CD4-positive, alpha-beta T cell (primary cell): ENCODE data around the gene WDCP. TPM values are rescaled to one million over a fixed set of nuclear protein-coding genes. Genes with fewer than 3 reads are reported as not detected.

ENCODE experiments used
- ATAC-seq: fragments of 200-7000 bp; cut with Tn5 transposase; one replicate; pipeline ENCODE4 v1.10.0; 2022; ENCODE audit warnings: mild to moderate bottlenecking; ENCODE audit not compliant: poor library complexity
- CTCF ChIA-PET: fragments of 350-600 bp; sonication (Branson Sonifier 250); formaldehyde crosslinking; loops from one replicate; lab custom pipeline; 2021; ENCODE audit warnings: antibody characterized with exemption, inconsistent platforms; lab: Charles Lee
- POLR2A ChIA-PET: fragments of 350-600 bp; sonication (Branson Sonifier 250); formaldehyde crosslinking; loops from one replicate; lab custom pipeline; 2021; ENCODE audit warnings: antibody characterized with exemption, inconsistent platforms; lab: Charles Lee
- DNase-seq, 14 experiments: peaks; one replicate each; pipeline ENCODE4 v3.0.0-alpha.2; 2013 to 2020; ENCODE audit warnings: mixed read lengths in 2 of 14
- H3K27ac ChIP-seq, 2 donors: one replicate each; pipeline versions ENCODE4 v1.5.1 to v1.7.0; 2013; ENCODE audit warnings: low read length in 2 of 2, low read depth in 1 of 2, mild to moderate bottlenecking in 1 of 2
- H3K27me3 ChIP-seq, 2 experiments: 1 replicate in 1 of 2; 2 replicates in 1 of 2; pipeline versions ENCODE4 v1.6.1 to v1.7.0; 2013; ENCODE audit warnings: low read length in 2 of 2, control low read depth in 1 of 2, mild to moderate bottlenecking in 1 of 2, moderate library complexity in 1 of 2; ENCODE audit not compliant: insufficient read depth in 2 of 2, control insufficient read depth in 1 of 2
- H3K36me3 ChIP-seq: one replicate; pipeline ENCODE4 v1.6.1; 2013; ENCODE audit warnings: low read length, control low read depth; ENCODE audit not compliant: insufficient read depth
- H3K4me1 ChIP-seq: one replicate; pipeline ENCODE4 v1.6.1; 2013; ENCODE audit warnings: low read length, control low read depth; ENCODE audit not compliant: insufficient read depth
- H3K4me3 ChIP-seq: one replicate; pipeline ENCODE4 v1.5.1; 2013; ENCODE audit warnings: mild to moderate bottlenecking, low read length, moderate library complexity
- H3K9me3 ChIP-seq, 2 experiments: 1 replicate in 1 of 2; 2 replicates in 1 of 2; pipeline versions ENCODE4 v1.6.1 to v1.7.0; 2013; ENCODE audit warnings: low read length in 2 of 2, mild to moderate bottlenecking in 2 of 2, control low read depth in 1 of 2, moderate library complexity in 1 of 2; ENCODE audit not compliant: control insufficient read depth in 1 of 2, insufficient read depth in 1 of 2
- H3K27ac Mint-ChIP-seq: one replicate; pipeline ENCODE4 v1.8.0; 2020; ENCODE audit warnings: mixed read lengths
- H3K27me3 Mint-ChIP-seq: one replicate; pipeline ENCODE4 v1.8.0; 2021; ENCODE audit warnings: mixed read lengths
- H3K36me3 Mint-ChIP-seq: one replicate; pipeline ENCODE4 v1.8.0; 2021; ENCODE audit warnings: low read depth, mixed read lengths
- H3K4me1 Mint-ChIP-seq: one replicate; pipeline ENCODE4 v1.8.0; 2021; ENCODE audit warnings: low read depth, mixed read lengths
- H3K4me3 Mint-ChIP-seq: one replicate; pipeline ENCODE4 v1.8.0; 2020; ENCODE audit warnings: mild to moderate bottlenecking, mixed read lengths
- H3K9me3 Mint-ChIP-seq: one replicate; pipeline ENCODE4 v1.8.0; 2020; ENCODE audit warnings: mixed read lengths
- CTCF ChIP-seq: fragments of 200-600 bp; IDR thresholded peaks from one replicate; pipeline ENCODE4 v1.8.0; 2022; ENCODE audit warnings: antibody characterized with exemption, mild to moderate bottlenecking
- intact Hi-C, 2 experiments: fragments of 100-400 bp; cut with DNase I in 1 of 2; cut with micrococcal nuclease in 1 of 2; formaldehyde crosslinking; loops; one replicate each; pipeline versions ENCODE4 v1.15.1 to v1.9.0; 2023 to 2025; cut with DNase I, micrococcal nuclease
- total RNA-seq, 174 experiments: library from RNA in 2 of 174; stranded (reverse) in 2 of 174; gene quantifications; one replicate each; pipeline ENCODE4 v1.2.3 and lab custom pipeline; 2021 to 2026

Gene WDCP
- total RNA-seq, 2 experiments from 2014 or later = 1.4 to 2.0 TPM

GRCh38 chr2:24084386-24085199, 37.4 kb upstream of the WDCP start, which contains the start of gene TP53I3:
TSS of gene TP53I3 (minus strand) at chr2:24084834. CDS start at chr2:24084326, 508 bp downstream.
- intact Hi-C loops = loop anchor here (1.0 to 2.0 kb wide), 4 partner anchors 96 to 260 kb away; partner anchors contain the start of gene ATAD2B (in 2 of the 2)
- peak within 1 kb of the TSS; percentile 91 for H3K4me3 Mint-ChIP-seq
- H3K36me3 Mint-ChIP-seq = peaks cover 35% of the 10 kb centered on the region
- H3K9me3 ChIP-seq = no peaks in the 10 kb centered on the region
- peaks cover 19% of the 10 kb centered on the region for H3K4me1 ChIP-seq
- no peaks in the 10 kb centered on the region for H3K9me3 Mint-ChIP-seq
- no peaks in the 10 kb centered on the region for H3K27me3 Mint-ChIP-seq
- no peaks in the 10 kb centered on the region for H3K27me3 ChIP-seq
- peak; percentile 57 to 91 (median 78) for DNase-seq
- H3K27ac Mint-ChIP-seq = peak within 1 kb of the TSS; percentile 82
- H3K4me1 Mint-ChIP-seq = peaks cover 21% of the 10 kb centered on the region
- H3K4me3 ChIP-seq = peak within 1 kb of the TSS; percentile 61
- peaks cover 15% of the 10 kb centered on the region for H3K36me3 ChIP-seq
- peak; percentile 88 for ATAC-seq
- peak within 1 kb of the TSS in 1 of 2 donors; percentile 5 for H3K27ac ChIP-seq
- POLR2A ChIA-PET = interaction anchor here (0.6 to 3.1 kb wide), 9 partner anchors 8 to 709 kb away, joined by 3 to 33 read pairs (median 6); partner anchors contain the start of genes ATAD2B, CENPO, FAM228B and ITSN2
- CTCF ChIA-PET = interaction anchor here (0.5 to 3.1 kb wide), 32 partner anchors 8 to 718 kb away, joined by 3 to 51 read pairs (median 4); partner anchors contain the start of genes ATAD2B, SF3B6, UBXN2A and WDCP
- peak; percentile 94 for TF ChIP-seq CTCF

- peaks cover 19% of the 10 kb centered on the region for H3K4me1 ChIP-seq
- peak in 6 of 14 experiments; percentile 12 to 75 (median 38) for DNase-seq
- peak overlapping the region; percentile 61 for H3K4me3 ChIP-seq
- ChIA-PET CTCF (interaction anchor here (0.6 to 3.1 kb wide), 22 partner anchors 8 to 264 kb away, joined by 3 to 51 read pairs (median 4); partner anchors contain the start of genes ATAD2B, SF3B6, UBXN2A and WDCP), POLR2A (interaction anchor here (0.7 to 3.1 kb wide), 9 partner anchors 8 to 709 kb away, joined by 3 to 33 read pairs (median 6); partner anchors contain the start of genes ATAD2B, CENPO, ITSN2 and PTRHD1)
- H3K9me3 ChIP-seq = no peaks in the 10 kb centered on the region
- peak; percentile 73 for ATAC-seq
- intact Hi-C loops = loop anchor here (1.0 to 2.0 kb wide), 4 partner anchors 95 to 259 kb away; partner anchors contain the start of gene ATAD2B (in 2 of the 2)
- peak overlapping the region; percentile 91 for H3K4me3 Mint-ChIP-seq
- H3K9me3 Mint-ChIP-seq = no peaks in the 10 kb centered on the region
- H3K27me3 Mint-ChIP-seq = no peaks in the 10 kb centered on the region
- peaks cover 21% of the 10 kb centered on the region for H3K4me1 Mint-ChIP-seq
- peaks cover 15% of the 10 kb centered on the region for H3K36me3 ChIP-seq
- peak overlapping the region; percentile 82 for H3K27ac Mint-ChIP-seq
- TF ChIP-seq CTCF = no peak
- H3K27ac ChIP-seq = peak overlapping the region in 1 of 2 donors; percentile 5
- no peaks in the 10 kb centered on the region for H3K27me3 ChIP-seq
- H3K36me3 Mint-ChIP-seq = peaks cover 27% of the 10 kb centered on the region
Measured at GRCh38 chr2:24083567-24084385, 36.6 kb upstream of the WDCP start.
